Panc1 (cell line): ENCODE data around the gene NMS. TPM values are rescaled to one million over a fixed set of nuclear protein-coding genes. Genes with fewer than 3 reads are reported as not detected.

Source experiments
- ATAC-seq: fragments of 200-7000 bp; cut with Tn5 transposase; 2 replicates; pipeline ENCODE4 v1.9.1; 2020; ENCODE audit warnings: mild to moderate bottlenecking, moderate library complexity
- BruUV-seq: library from RNA; stranded (reverse); fragments of 400-500 nt; replicated peaks from 2 replicates; lab custom pipeline; 2021; lab: Mats Ljungman, UMichigan
- CTCF ChIA-PET: fragments of 300-600 bp; sonication (Branson Sonifier 250); formaldehyde crosslinking; loops from one replicate; lab custom pipeline; 2022; ENCODE audit warnings: antibody characterized with exemption; lab: Charles Lee
- POLR2A ChIA-PET: fragments of 300-600 bp; sonication (Branson Sonifier 250); formaldehyde crosslinking; loops from one replicate; lab custom pipeline; 2022; ENCODE audit warnings: antibody characterized with exemption; lab: Charles Lee
- DNase-seq: peaks from one replicate; pipeline ENCODE4 v3.0.0-alpha.2; 2010; ENCODE audit warnings: low read depth, low spot score
- H3K27ac ChIP-seq: 2 replicates; pipeline ENCODE4 v1.5.1; 2011; ENCODE audit warnings: mild to moderate bottlenecking, low read length, inconsistent platforms
- H3K27me3 ChIP-seq: fragments of 200-500 bp; sonication (Bioruptor generic); 2 replicates; pipeline ENCODE4 v1.6.0; 2014; ENCODE audit warnings: low read length, inconsistent platforms; ENCODE audit not compliant: control insufficient read depth, insufficient read depth
- H3K36me3 ChIP-seq: fragments of 200-500 bp; sonication (Bioruptor generic); 2 replicates; pipeline ENCODE4 v1.5.1; 2014; ENCODE audit warnings: inconsistent platforms, mild to moderate bottlenecking, low read length, moderate library complexity; ENCODE audit not compliant: control insufficient read depth, insufficient read depth
- H3K4me1 ChIP-seq: 2 replicates; pipeline ENCODE4 v1.5.1; 2011; ENCODE audit warnings: inconsistent platforms, mild to moderate bottlenecking, low read length, moderate library complexity; ENCODE audit not compliant: control insufficient read depth, insufficient read depth
- H3K4me3 ChIP-seq, 2 experiments: 2 replicates each; pipeline ENCODE4 v1.5.1; 2011 to 2012; ENCODE audit warnings: low read depth in 2 of 2, low read length in 2 of 2, mild to moderate bottlenecking in 2 of 2, inconsistent platforms in 1 of 2, moderate library complexity in 1 of 2
- H3K9me3 ChIP-seq: fragments of 200-500 bp; sonication (Bioruptor generic); 2 replicates; pipeline ENCODE4 v1.5.1; 2014; ENCODE audit warnings: low read depth, mild to moderate bottlenecking, inconsistent platforms, low read length, moderate library complexity; ENCODE audit not compliant: control insufficient read depth, insufficient read depth
- POLR2AphosphoS5 ChIP-seq: IDR thresholded peaks from 2 replicates; pipeline ENCODE4 v1.6.1; 2012; ENCODE audit warnings: mild to moderate bottlenecking, low read depth, low read length, moderate library complexity
- SIN3A ChIP-seq: IDR thresholded peaks from 2 replicates; pipeline ENCODE4 v1.6.1; 2012; ENCODE audit warnings: low read depth, mild to moderate bottlenecking, low read length, moderate library complexity, borderline replicate concordance; ENCODE audit not compliant: insufficient read depth
- TCF7L2 ChIP-seq: IDR thresholded peaks from 2 replicates; pipeline ENCODE4 v1.6.1; 2011; ENCODE audit warnings: mild to moderate bottlenecking, low read depth, low read length, inconsistent platforms
- in situ Hi-C: cut with HindIII; loops from 2 replicates; pipeline ENCODE4 v1.10.0; 2016; ENCODE audit warnings: low sequenced_read_pairs, low pct_unique_long_range_greater_than_20kb
- intact Hi-C: fragments of 100-400 bp; cut with micrococcal nuclease; formaldehyde crosslinking; loops from one replicate; pipeline ENCODE4 v1.10.0; 2022; ENCODE audit not compliant: unreplicated experiment
- total RNA-seq: library from RNA; stranded (reverse); gene quantifications from one replicate; pipeline ENCODE4 v1.2.1, GENCODE V29; 2021; ENCODE audit not compliant: unreplicated experiment
- TF ChIP-seq, protein P1 (sequence below), 2 experiments: IDR thresholded peaks; 2 replicates each; pipeline ENCODE4 v1.6.1; 2011 to 2012; ENCODE audit warnings: low read depth in 2 of 2, control low read depth in 1 of 2, low read length in 1 of 2, mild to moderate bottlenecking in 1 of 2, moderate library complexity in 1 of 2; ENCODE audit not compliant: insufficient read depth in 1 of 2
- TF ChIP-seq, protein P2 (sequence below): fragments of 450-650 bp; IDR thresholded peaks from 2 replicates; pipeline ENCODE4 v1.5.1; 2017; ENCODE audit warnings: mild to moderate bottlenecking

The NMS gene
- total RNA-seq, 1 experiment from 2014 or later = not detected

DNA sequence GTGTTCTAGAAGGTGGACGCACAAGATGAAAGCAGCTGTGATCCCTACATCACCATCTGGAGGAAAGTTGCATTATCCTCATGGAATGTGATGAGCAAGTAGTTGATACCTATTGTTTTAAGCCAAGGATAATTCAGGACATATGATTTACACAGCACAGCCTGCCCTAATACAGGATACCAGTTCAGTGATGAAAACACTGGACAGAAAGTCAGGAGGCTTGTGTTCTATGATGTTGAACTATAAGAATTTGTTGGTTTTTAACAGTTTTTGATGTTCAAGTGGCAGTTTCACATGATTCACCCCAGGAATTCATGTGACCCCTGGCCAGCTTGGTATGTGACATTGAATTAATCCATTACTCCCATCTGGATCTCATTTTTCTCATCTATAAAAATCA lies 46.7 kb upstream of the NMS start:
- DNase-seq (no peak), ATAC-seq (no peak)
- Histone ChIP-seq H3K27me3 (0 out of 2 replicates have a peak, but pooled peaks cover 2% of the 10 kb centered on the region), H3K27ac (no peak overlapping the region), H3K4me1 (no peaks in the 10 kb centered on the region), H3K9me3 (no peaks in the 10 kb centered on the region), H3K4me3 (no peak overlapping the region), H3K36me3 (no peaks in the 10 kb centered on the region)
- ChIA-PET POLR2A (no interaction called here), CTCF (no interaction called here)
- no peak for TF ChIP-seq TCF7L2
- no peak for TF ChIP-seq SIN3A
- TF ChIP-seq POLR2AphosphoS5 = no peak
- TF ChIP-seq, protein P1, sequence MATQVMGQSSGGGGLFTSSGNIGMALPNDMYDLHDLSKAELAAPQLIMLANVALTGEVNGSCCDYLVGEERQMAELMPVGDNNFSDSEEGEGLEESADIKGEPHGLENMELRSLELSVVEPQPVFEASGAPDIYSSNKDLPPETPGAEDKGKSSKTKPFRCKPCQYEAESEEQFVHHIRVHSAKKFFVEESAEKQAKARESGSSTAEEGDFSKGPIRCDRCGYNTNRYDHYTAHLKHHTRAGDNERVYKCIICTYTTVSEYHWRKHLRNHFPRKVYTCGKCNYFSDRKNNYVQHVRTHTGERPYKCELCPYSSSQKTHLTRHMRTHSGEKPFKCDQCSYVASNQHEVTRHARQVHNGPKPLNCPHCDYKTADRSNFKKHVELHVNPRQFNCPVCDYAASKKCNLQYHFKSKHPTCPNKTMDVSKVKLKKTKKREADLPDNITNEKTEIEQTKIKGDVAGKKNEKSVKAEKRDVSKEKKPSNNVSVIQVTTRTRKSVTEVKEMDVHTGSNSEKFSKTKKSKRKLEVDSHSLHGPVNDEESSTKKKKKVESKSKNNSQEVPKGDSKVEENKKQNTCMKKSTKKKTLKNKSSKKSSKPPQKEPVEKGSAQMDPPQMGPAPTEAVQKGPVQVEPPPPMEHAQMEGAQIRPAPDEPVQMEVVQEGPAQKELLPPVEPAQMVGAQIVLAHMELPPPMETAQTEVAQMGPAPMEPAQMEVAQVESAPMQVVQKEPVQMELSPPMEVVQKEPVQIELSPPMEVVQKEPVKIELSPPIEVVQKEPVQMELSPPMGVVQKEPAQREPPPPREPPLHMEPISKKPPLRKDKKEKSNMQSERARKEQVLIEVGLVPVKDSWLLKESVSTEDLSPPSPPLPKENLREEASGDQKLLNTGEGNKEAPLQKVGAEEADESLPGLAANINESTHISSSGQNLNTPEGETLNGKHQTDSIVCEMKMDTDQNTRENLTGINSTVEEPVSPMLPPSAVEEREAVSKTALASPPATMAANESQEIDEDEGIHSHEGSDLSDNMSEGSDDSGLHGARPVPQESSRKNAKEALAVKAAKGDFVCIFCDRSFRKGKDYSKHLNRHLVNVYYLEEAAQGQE (IDR thresholded peaks at IDR 0.05; ENCODE audit: insufficient read depth in 1 of 2, low read depth in 2 of 2, low read length in 1 of 2) = no peak
- TF ChIP-seq, protein P2, sequence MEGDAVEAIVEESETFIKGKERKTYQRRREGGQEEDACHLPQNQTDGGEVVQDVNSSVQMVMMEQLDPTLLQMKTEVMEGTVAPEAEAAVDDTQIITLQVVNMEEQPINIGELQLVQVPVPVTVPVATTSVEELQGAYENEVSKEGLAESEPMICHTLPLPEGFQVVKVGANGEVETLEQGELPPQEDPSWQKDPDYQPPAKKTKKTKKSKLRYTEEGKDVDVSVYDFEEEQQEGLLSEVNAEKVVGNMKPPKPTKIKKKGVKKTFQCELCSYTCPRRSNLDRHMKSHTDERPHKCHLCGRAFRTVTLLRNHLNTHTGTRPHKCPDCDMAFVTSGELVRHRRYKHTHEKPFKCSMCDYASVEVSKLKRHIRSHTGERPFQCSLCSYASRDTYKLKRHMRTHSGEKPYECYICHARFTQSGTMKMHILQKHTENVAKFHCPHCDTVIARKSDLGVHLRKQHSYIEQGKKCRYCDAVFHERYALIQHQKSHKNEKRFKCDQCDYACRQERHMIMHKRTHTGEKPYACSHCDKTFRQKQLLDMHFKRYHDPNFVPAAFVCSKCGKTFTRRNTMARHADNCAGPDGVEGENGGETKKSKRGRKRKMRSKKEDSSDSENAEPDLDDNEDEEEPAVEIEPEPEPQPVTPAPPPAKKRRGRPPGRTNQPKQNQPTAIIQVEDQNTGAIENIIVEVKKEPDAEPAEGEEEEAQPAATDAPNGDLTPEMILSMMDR = no peak
- no TSS peak for BruUV-seq
- intact Hi-C loops (no loop called here), in situ Hi-C loops (no loop called here)

DNA sequence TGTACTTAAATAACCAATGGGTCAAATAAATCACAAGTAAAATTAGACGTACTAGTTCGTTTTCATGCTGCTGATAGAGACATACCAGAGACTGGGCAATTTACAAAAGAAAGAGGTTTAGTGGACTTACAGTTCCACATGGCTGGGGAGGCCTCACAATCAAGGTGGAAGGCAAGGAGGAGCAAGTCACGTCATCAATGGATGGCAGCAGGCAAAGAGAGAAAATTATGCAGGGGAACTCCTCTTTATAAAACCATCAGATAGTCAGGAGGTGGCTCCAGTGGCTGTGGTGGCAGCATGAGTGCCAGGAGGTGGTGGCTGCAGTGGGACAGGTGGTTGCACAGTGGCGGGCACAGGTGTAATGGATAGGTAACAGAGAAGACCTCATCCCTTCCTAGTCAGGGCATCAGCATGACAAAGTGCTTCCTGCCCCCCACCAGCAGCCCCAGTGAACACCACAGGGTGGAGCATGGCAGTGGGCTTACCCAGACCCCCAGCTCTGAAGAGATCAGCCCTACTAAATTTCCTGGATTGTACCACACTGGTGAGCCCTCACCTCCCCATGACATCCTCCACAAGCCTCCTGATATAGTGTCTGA lies 45.9 kb upstream of the NMS start:
- TF ChIP-seq POLR2AphosphoS5 (no peak), SIN3A (no peak), TCF7L2 (no peak)
- TF ChIP-seq, protein P2 = no peak
- TF ChIP-seq, protein P1 (IDR thresholded peaks at IDR 0.05; ENCODE audit: insufficient read depth in 1 of 2, low read depth in 2 of 2, low read length in 1 of 2) = no peak
- in situ Hi-C loops (no loop called here), intact Hi-C loops (no loop called here)
- Histone ChIP-seq H3K9me3 (no peaks in the 10 kb centered on the region), H3K36me3 (no peaks in the 10 kb centered on the region), H3K27ac (no peak overlapping the region), H3K4me3 (no peak overlapping the region), H3K4me1 (no peaks in the 10 kb centered on the region), H3K27me3 (peaks cover 2% of the 10 kb centered on the region; the same call in 1 of the 2 replicates)
- DNase-seq = no peak
- BruUV-seq = no TSS peak
- ATAC-seq = no peak
- ChIA-PET POLR2A (no interaction called here), CTCF (no interaction called here)
